ENCODE data around the gene WSB1. TPM values are rescaled to one million over a fixed set of nuclear protein-coding genes. Genes with fewer than 3 reads are reported as not detected.

WSB1 gene
- polyA plus RNA-seq, 2 of the 4 experiments (the other 2 are of a cell fraction), result 46.0 to 111 TPM

- ChIA-PET POLR2A (interaction anchor here (1.6 to 3.9 kb wide), 2 partner anchors 50 to 88 kb away, joined by 7 to 57 read pairs; partner anchors contain the start of gene WSB1), CTCF (interaction anchor here (0.9 to 4.9 kb wide), 21 partner anchors 8 to 511 kb away, joined by 3 to 100 read pairs (median 6); partner anchors contain the start of genes KSR1 and WSB1)
- DNase-seq (ENCODE audit: low read depth in 1 of 2, low spot score in 1 of 2) (peak in 1 of 2 experiments; percentile 58), ATAC-seq (peak; percentile 26 to 49), FAIRE-seq (no peak)
- H3K27ac ChIP-seq, result peak overlapping the region; percentile 72 to 85
- peaks cover 61% of the 10 kb centered on the region for H3K4me1 ChIP-seq
- TF ChIP-seq BCL3 (IDR thresholded peaks at IDR 0.05), result peak; percentile 64; the same call in 1 of the 3 replicates
- no peak for TF ChIP-seq USF2 (IDR thresholded peaks at IDR 0.05)
- TF ChIP-seq JUN (IDR thresholded peaks at IDR 0.05), result peak; percentile 53 to 70; a peak in 3 of 5 replicates
- peak; percentile 96 to 100 for TF ChIP-seq CEBPB (IDR thresholded peaks at IDR 0.05)
- 0 out of 2 replicates have a peak, but pooled peaks have one; percentile 25 for TF ChIP-seq FOSL2 (IDR thresholded peaks at IDR 0.05)
- TF ChIP-seq FOSL2 (CRISPR knock-in tag; IDR thresholded peaks at IDR 0.05), result no peak; the same call in 1 of the 2 replicates
- TF ChIP-seq ZFP36 (IDR thresholded peaks at IDR 0.05; ENCODE audit: borderline replicate concordance, partially characterized antibody), result no peak
- TF ChIP-seq HES2 (IDR thresholded peaks at IDR 0.05), result peak; percentile 100
- TF ChIP-seq HOXA7 (CRISPR knock-in tag; IDR thresholded peaks at IDR 0.05), result no peak
- TF ChIP-seq EP300 (IDR thresholded peaks at IDR 0.05), result peak; percentile 53 to 60; a peak in 1 of 5 replicates
- peaks cover 17% of the 10 kb centered on the region; the same call in 2 of the 3 replicates for H3K9me3 ChIP-seq
- H3K4me2 ChIP-seq, result peak overlapping the region; percentile 66
- 70% methylated on average over 16 of the region's 16 CpGs for WGBS (ENCODE audit: missing lambda C conversion rate)
- H3K4me3 ChIP-seq, result no peak overlapping the region
These were observed 49.3 kb upstream of the WSB1 start for GRCh38 chr17:27244491-27245223.

- peak; percentile 87 to 95 for ATAC-seq
- FAIRE-seq, result no peak
- Histone ChIP-seq H3K27ac (peak overlapping the region; percentile 72 to 85), H3K9me3 (peaks cover 17% of the 10 kb centered on the region; the same call in 2 of the 3 replicates), H3K4me3 (no peak overlapping the region), H3K4me2 (peak overlapping the region; percentile 66), H3K4me1 (peaks cover 61% of the 10 kb centered on the region)
- peak; percentile 90 to 95 for DNase-seq (ENCODE audit: low read depth in 1 of 2, low spot score in 1 of 2)
- POLR2A ChIA-PET, result interaction anchor here (0.5 to 3.9 kb wide), 3 partner anchors 49 to 88 kb away, joined by 3 to 57 read pairs (median 7); partner anchors contain the start of gene WSB1
- WGBS (ENCODE audit: missing lambda C conversion rate), result 2% methylated on average over 7 of the region's 7 CpGs
- CTCF ChIA-PET, result interaction anchor here (0.6 to 4.9 kb wide), 27 partner anchors 9 to 511 kb away, joined by 3 to 100 read pairs (median 4); partner anchors contain the start of genes KSR1 and WSB1
- TF ChIP-seq RNF2 (IDR thresholded peaks at IDR 0.05; ENCODE audit: borderline replicate concordance, low read depth) (no peak), CEBPB (IDR thresholded peaks at IDR 0.05) (no peak), SMC3 (IDR thresholded peaks at IDR 0.05) (peak; percentile 95), CBX8 (IDR thresholded peaks at IDR 0.05) (no peak), MAZ (IDR thresholded peaks at IDR 0.05; ENCODE audit: borderline replicate concordance, low read depth, low read length) (peak; percentile 86; the same call in 1 of the 2 replicates), RAD21 (conservative IDR thresholded peaks at IDR 0.05 in 1 of 2, IDR thresholded peaks at IDR 0.05 in 1 of 2) (peak; percentile 96 to 99), TFCP2L1 (CRISPR knock-in tag; IDR thresholded peaks at IDR 0.05) (no peak), PHF8 (IDR thresholded peaks at IDR 0.05; ENCODE audit: borderline replicate concordance, low read depth) (no peak), ZNF302 (CRISPR knock-in tag; IDR thresholded peaks at IDR 0.05) (no peak), JUN (IDR thresholded peaks at IDR 0.05) (peak in 1 of 2 experiments; percentile 49; a peak in 2 of 5 replicates), HES2 (IDR thresholded peaks at IDR 0.05) (no peak), CHD2 (IDR thresholded peaks at IDR 0.05; ENCODE audit: low read length, partially characterized antibody) (no peak), KDM1A (IDR thresholded peaks at IDR 0.05; ENCODE audit: low read depth) (no peak), ATOH8 (CRISPR knock-in tag; IDR thresholded peaks at IDR 0.05; ENCODE audit: low read depth) (no peak), JUNB (IDR thresholded peaks at IDR 0.05) (no peak), HEYL (CRISPR knock-in tag; IDR thresholded peaks at IDR 0.05) (no peak), FOSB (CRISPR knock-in tag; IDR thresholded peaks at IDR 0.05) (no peak), FOXS1 (CRISPR knock-in tag; IDR thresholded peaks at IDR 0.05) (no peak), NR3C1 (IDR thresholded peaks at IDR 0.05) (no peak)
- TF ChIP-seq, protein P1, sequence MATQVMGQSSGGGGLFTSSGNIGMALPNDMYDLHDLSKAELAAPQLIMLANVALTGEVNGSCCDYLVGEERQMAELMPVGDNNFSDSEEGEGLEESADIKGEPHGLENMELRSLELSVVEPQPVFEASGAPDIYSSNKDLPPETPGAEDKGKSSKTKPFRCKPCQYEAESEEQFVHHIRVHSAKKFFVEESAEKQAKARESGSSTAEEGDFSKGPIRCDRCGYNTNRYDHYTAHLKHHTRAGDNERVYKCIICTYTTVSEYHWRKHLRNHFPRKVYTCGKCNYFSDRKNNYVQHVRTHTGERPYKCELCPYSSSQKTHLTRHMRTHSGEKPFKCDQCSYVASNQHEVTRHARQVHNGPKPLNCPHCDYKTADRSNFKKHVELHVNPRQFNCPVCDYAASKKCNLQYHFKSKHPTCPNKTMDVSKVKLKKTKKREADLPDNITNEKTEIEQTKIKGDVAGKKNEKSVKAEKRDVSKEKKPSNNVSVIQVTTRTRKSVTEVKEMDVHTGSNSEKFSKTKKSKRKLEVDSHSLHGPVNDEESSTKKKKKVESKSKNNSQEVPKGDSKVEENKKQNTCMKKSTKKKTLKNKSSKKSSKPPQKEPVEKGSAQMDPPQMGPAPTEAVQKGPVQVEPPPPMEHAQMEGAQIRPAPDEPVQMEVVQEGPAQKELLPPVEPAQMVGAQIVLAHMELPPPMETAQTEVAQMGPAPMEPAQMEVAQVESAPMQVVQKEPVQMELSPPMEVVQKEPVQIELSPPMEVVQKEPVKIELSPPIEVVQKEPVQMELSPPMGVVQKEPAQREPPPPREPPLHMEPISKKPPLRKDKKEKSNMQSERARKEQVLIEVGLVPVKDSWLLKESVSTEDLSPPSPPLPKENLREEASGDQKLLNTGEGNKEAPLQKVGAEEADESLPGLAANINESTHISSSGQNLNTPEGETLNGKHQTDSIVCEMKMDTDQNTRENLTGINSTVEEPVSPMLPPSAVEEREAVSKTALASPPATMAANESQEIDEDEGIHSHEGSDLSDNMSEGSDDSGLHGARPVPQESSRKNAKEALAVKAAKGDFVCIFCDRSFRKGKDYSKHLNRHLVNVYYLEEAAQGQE (IDR thresholded peaks at IDR 0.05), result no peak
These were observed 48.7 kb upstream of the WSB1 start for GRCh38 chr17:27245230-27245696.
